ENCODE measurements around the gene ATL2.
"Not testable (repeated sequence)": the region's sequence is repeated elsewhere in the genome, so short reads cannot be mapped to it uniquely, and the experiment has no call there.

DNA sequence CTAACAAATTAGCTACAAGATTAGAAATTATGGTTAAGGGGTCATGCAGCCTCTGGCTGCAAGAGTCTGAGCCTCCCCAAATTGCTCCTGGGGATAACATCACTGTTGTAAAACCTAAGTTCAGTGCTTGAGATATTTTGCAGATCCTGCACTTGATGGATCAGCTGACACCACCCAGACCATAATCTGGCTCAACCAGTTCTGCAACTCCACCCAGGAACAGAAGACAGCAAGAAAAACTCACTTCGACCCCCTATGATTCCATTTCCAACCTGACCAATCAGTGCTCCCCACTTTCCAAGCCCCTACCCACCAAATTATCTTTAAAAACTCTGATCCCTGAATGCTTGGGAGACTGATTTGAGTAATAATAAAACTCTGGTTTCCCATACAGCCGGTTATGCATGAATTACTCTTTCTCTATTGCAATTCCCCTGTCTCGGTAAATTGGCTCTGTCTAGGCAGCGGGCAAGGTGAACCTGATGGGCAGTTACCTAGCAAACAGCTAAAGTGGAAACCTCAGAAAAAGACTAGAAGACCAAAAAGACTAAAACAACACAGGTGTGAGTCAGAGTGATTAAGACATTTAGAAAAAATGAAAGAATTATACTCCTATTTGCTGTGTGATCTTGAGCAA lies 35.3 kb upstream of the ATL2 start:
- TF ChIP-seq, protein P1, sequence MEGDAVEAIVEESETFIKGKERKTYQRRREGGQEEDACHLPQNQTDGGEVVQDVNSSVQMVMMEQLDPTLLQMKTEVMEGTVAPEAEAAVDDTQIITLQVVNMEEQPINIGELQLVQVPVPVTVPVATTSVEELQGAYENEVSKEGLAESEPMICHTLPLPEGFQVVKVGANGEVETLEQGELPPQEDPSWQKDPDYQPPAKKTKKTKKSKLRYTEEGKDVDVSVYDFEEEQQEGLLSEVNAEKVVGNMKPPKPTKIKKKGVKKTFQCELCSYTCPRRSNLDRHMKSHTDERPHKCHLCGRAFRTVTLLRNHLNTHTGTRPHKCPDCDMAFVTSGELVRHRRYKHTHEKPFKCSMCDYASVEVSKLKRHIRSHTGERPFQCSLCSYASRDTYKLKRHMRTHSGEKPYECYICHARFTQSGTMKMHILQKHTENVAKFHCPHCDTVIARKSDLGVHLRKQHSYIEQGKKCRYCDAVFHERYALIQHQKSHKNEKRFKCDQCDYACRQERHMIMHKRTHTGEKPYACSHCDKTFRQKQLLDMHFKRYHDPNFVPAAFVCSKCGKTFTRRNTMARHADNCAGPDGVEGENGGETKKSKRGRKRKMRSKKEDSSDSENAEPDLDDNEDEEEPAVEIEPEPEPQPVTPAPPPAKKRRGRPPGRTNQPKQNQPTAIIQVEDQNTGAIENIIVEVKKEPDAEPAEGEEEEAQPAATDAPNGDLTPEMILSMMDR (IDR thresholded peaks at IDR 0.05; ENCODE audit: extremely low read depth in 1 of 2, insufficient read depth in 1 of 2, low read depth in 1 of 2, low read length in 2 of 2): not testable (repeated sequence)
- not testable (repeated sequence) for TF ChIP-seq POLR2A (IDR thresholded peaks at IDR 0.05; ENCODE audit: low read depth, low read length)
